Panc1 (cell line): ENCODE measurements around the gene LRRC25. TPM values are rescaled to one million over a fixed set of nuclear protein-coding genes. Genes with fewer than 3 reads are reported as not detected.

Experiments used
- ATAC-seq: fragments of 200-7000 bp; cut with Tn5 transposase; 2 replicates; pipeline ENCODE4 v1.9.1; 2020; ENCODE audit warnings: mild to moderate bottlenecking, moderate library complexity
- BruUV-seq: library from RNA; stranded (reverse); fragments of 400-500 nt; replicated peaks from 2 replicates; lab custom pipeline; 2021; lab: Mats Ljungman, UMichigan
- CTCF ChIA-PET: fragments of 300-600 bp; sonication (Branson Sonifier 250); formaldehyde crosslinking; loops from one replicate; lab custom pipeline; 2022; ENCODE audit warnings: antibody characterized with exemption; lab: Charles Lee
- POLR2A ChIA-PET: fragments of 300-600 bp; sonication (Branson Sonifier 250); formaldehyde crosslinking; loops from one replicate; lab custom pipeline; 2022; ENCODE audit warnings: antibody characterized with exemption; lab: Charles Lee
- DNase-seq: peaks from one replicate; pipeline ENCODE4 v3.0.0-alpha.2; 2010; ENCODE audit warnings: low read depth, low spot score
- H3K27ac ChIP-seq: 2 replicates; pipeline ENCODE4 v1.5.1; 2011; ENCODE audit warnings: mild to moderate bottlenecking, low read length, inconsistent platforms
- H3K27me3 ChIP-seq: fragments of 200-500 bp; sonication (Bioruptor generic); 2 replicates; pipeline ENCODE4 v1.6.0; 2014; ENCODE audit warnings: low read length, inconsistent platforms; ENCODE audit not compliant: control insufficient read depth, insufficient read depth
- H3K36me3 ChIP-seq: fragments of 200-500 bp; sonication (Bioruptor generic); 2 replicates; pipeline ENCODE4 v1.5.1; 2014; ENCODE audit warnings: inconsistent platforms, mild to moderate bottlenecking, low read length, moderate library complexity; ENCODE audit not compliant: control insufficient read depth, insufficient read depth
- H3K4me1 ChIP-seq: 2 replicates; pipeline ENCODE4 v1.5.1; 2011; ENCODE audit warnings: inconsistent platforms, mild to moderate bottlenecking, low read length, moderate library complexity; ENCODE audit not compliant: control insufficient read depth, insufficient read depth
- H3K4me3 ChIP-seq, 2 experiments: 2 replicates each; pipeline ENCODE4 v1.5.1; 2011 to 2012; ENCODE audit warnings: low read depth in 2 of 2, low read length in 2 of 2, mild to moderate bottlenecking in 2 of 2, inconsistent platforms in 1 of 2, moderate library complexity in 1 of 2
- H3K9me3 ChIP-seq: fragments of 200-500 bp; sonication (Bioruptor generic); 2 replicates; pipeline ENCODE4 v1.5.1; 2014; ENCODE audit warnings: low read depth, mild to moderate bottlenecking, inconsistent platforms, low read length, moderate library complexity; ENCODE audit not compliant: control insufficient read depth, insufficient read depth
- POLR2AphosphoS5 ChIP-seq: IDR thresholded peaks from 2 replicates; pipeline ENCODE4 v1.6.1; 2012; ENCODE audit warnings: mild to moderate bottlenecking, low read depth, low read length, moderate library complexity
- SIN3A ChIP-seq: IDR thresholded peaks from 2 replicates; pipeline ENCODE4 v1.6.1; 2012; ENCODE audit warnings: low read depth, mild to moderate bottlenecking, low read length, moderate library complexity, borderline replicate concordance; ENCODE audit not compliant: insufficient read depth
- TCF7L2 ChIP-seq: IDR thresholded peaks from 2 replicates; pipeline ENCODE4 v1.6.1; 2011; ENCODE audit warnings: mild to moderate bottlenecking, low read depth, low read length, inconsistent platforms
- in situ Hi-C: cut with HindIII; loops from 2 replicates; pipeline ENCODE4 v1.10.0; 2016; ENCODE audit warnings: low sequenced_read_pairs, low pct_unique_long_range_greater_than_20kb
- intact Hi-C: fragments of 100-400 bp; cut with micrococcal nuclease; formaldehyde crosslinking; loops from one replicate; pipeline ENCODE4 v1.10.0; 2022; ENCODE audit not compliant: unreplicated experiment
- total RNA-seq: library from RNA; stranded (reverse); gene quantifications from one replicate; pipeline ENCODE4 v1.2.1, GENCODE V29; 2021; ENCODE audit not compliant: unreplicated experiment
- TF ChIP-seq, protein P1 (sequence below), 2 experiments: IDR thresholded peaks; 2 replicates each; pipeline ENCODE4 v1.6.1; 2011 to 2012; ENCODE audit warnings: low read depth in 2 of 2, control low read depth in 1 of 2, low read length in 1 of 2, mild to moderate bottlenecking in 1 of 2, moderate library complexity in 1 of 2; ENCODE audit not compliant: insufficient read depth in 1 of 2
- TF ChIP-seq, protein P2 (sequence below): fragments of 450-650 bp; IDR thresholded peaks from 2 replicates; pipeline ENCODE4 v1.5.1; 2017; ENCODE audit warnings: mild to moderate bottlenecking

LRRC25 gene
- total RNA-seq, 1 experiment from 2014 or later, result 0.15 TPM

DNA sequence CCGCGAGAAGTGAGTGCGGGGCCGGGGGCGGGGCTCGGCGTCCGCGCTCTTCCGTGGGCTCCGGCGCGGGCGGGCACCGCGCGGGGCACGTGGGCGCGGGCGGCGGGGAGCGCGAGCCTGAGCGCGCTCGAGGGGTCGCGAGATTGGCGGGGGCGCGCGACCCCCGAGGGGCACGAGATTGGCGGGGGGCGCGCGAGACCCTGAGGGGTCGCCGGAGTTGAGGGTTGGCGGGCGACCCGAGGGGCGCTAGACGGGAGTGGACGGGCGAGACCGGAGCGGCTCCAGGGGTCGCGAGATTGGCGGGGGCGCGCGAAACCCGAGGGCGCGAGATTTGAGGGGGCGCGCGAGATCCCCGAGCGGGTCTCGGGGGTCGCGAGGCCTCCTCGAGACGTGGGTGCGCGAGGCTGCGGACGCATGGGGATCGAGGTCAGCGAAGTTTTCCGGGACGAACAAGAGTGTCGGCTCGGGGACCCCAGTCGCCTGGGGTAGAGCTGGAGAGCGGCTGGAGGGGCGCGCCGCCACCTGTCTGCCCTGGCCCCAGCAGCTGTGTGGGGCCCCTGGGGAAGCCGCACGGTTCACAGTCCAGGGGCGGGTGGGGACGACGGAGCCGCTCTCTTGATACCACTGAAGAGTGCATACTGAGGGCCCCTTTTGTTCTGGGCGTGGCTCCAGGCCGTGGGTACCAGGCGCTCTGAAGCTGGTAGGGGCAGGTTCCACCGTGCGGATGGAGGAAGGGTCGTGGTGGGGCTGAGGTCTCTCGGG lies 22.5 kb upstream of the LRRC25 start:
- Histone ChIP-seq H3K27ac (peak overlapping the region; percentile 71), H3K27me3 (no peaks in the 10 kb centered on the region), H3K4me1 (peaks cover 40% of the 10 kb centered on the region), H3K9me3 (no peaks in the 10 kb centered on the region), H3K4me3 (peak overlapping the region; percentile 65 to 73), H3K36me3 (peaks cover 2% of the 10 kb centered on the region; the same call in 1 of the 2 replicates)
- in situ Hi-C loops, result no loop called here
- ATAC-seq (peak; percentile 4; the same call in 1 of the 2 replicates), DNase-seq (no peak)
- CTCF ChIA-PET, result interaction anchor here (0.6 kb wide), 1 partner anchor 214 kb away, joined by 4 read pairs; no protein-coding TSS in a partner anchor
- no TSS peak for BruUV-seq
- no peak for TF ChIP-seq POLR2AphosphoS5
- TF ChIP-seq, protein P1, sequence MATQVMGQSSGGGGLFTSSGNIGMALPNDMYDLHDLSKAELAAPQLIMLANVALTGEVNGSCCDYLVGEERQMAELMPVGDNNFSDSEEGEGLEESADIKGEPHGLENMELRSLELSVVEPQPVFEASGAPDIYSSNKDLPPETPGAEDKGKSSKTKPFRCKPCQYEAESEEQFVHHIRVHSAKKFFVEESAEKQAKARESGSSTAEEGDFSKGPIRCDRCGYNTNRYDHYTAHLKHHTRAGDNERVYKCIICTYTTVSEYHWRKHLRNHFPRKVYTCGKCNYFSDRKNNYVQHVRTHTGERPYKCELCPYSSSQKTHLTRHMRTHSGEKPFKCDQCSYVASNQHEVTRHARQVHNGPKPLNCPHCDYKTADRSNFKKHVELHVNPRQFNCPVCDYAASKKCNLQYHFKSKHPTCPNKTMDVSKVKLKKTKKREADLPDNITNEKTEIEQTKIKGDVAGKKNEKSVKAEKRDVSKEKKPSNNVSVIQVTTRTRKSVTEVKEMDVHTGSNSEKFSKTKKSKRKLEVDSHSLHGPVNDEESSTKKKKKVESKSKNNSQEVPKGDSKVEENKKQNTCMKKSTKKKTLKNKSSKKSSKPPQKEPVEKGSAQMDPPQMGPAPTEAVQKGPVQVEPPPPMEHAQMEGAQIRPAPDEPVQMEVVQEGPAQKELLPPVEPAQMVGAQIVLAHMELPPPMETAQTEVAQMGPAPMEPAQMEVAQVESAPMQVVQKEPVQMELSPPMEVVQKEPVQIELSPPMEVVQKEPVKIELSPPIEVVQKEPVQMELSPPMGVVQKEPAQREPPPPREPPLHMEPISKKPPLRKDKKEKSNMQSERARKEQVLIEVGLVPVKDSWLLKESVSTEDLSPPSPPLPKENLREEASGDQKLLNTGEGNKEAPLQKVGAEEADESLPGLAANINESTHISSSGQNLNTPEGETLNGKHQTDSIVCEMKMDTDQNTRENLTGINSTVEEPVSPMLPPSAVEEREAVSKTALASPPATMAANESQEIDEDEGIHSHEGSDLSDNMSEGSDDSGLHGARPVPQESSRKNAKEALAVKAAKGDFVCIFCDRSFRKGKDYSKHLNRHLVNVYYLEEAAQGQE (IDR thresholded peaks at IDR 0.05; ENCODE audit: insufficient read depth in 1 of 2, low read depth in 2 of 2, low read length in 1 of 2), result no peak
- TF ChIP-seq SIN3A, result no peak; the same call in 1 of the 2 replicates
- TF ChIP-seq TCF7L2, result no peak
- TF ChIP-seq, protein P2, sequence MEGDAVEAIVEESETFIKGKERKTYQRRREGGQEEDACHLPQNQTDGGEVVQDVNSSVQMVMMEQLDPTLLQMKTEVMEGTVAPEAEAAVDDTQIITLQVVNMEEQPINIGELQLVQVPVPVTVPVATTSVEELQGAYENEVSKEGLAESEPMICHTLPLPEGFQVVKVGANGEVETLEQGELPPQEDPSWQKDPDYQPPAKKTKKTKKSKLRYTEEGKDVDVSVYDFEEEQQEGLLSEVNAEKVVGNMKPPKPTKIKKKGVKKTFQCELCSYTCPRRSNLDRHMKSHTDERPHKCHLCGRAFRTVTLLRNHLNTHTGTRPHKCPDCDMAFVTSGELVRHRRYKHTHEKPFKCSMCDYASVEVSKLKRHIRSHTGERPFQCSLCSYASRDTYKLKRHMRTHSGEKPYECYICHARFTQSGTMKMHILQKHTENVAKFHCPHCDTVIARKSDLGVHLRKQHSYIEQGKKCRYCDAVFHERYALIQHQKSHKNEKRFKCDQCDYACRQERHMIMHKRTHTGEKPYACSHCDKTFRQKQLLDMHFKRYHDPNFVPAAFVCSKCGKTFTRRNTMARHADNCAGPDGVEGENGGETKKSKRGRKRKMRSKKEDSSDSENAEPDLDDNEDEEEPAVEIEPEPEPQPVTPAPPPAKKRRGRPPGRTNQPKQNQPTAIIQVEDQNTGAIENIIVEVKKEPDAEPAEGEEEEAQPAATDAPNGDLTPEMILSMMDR, result no peak
- intact Hi-C loops, result no loop called here
- POLR2A ChIA-PET, result interaction anchor here (1.2 kb wide), 1 partner anchor 9 kb away, joined by 5 read pairs; no protein-coding TSS in a partner anchor

DNA sequence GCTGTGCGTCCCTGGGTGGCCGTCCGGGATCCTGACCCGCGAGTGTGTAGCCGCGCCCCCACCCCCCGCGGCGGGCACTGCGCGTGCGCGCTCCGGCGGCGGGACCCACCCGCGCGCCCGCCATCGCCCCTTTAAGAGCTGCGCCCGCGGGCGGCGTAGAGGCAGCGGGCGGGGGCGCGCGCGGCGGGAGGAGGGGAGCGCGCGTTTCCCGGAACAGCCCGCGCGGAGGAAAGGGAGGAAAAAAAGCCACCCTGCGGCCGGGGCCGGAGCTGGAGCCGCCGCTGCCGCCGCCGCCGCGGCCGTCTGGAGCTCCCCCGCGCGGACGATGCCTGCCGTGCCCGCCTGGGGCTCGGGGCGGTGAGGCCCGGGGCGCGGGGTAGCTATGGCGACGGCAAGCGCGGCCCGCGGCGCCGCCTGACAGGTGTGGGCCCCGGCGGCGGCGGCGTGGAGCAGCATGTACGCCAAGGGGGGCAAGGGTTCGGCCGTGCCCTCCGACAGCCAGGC lies 21.8 kb upstream of the LRRC25 start, which contains the start of gene SSBP4:
SSBP4 (plus strand) TSS at position 204 of the 504 bp plus-strand sequence; CDS start at position 455, 251 bp downstream.
- peaks cover 46% of the 10 kb centered on the region for H3K4me1 ChIP-seq
- intact Hi-C loops (no loop called here), in situ Hi-C loops (no loop called here)
- DNase-seq (no peak), ATAC-seq (peak; percentile 22)
- TF ChIP-seq TCF7L2, result no peak
- TF ChIP-seq SIN3A, result no peak; the same call in 1 of the 2 replicates
- TF ChIP-seq, protein P1 (IDR thresholded peaks at IDR 0.05; ENCODE audit: insufficient read depth in 1 of 2, low read depth in 2 of 2, low read length in 1 of 2), result no peak
- peak; percentile 30; the same call in 1 of the 2 replicates for TF ChIP-seq POLR2AphosphoS5
- no peaks in the 10 kb centered on the region for H3K9me3 ChIP-seq
- peak within 1 kb of the TSS; percentile 86 for H3K27ac ChIP-seq
- H3K4me3 ChIP-seq, result peak within 1 kb of the TSS; percentile 65 to 73
- peaks cover 2% of the 10 kb centered on the region; the same call in 1 of the 2 replicates for H3K36me3 ChIP-seq
- ChIA-PET CTCF (no interaction called here), POLR2A (no interaction called here)
- BruUV-seq, result no TSS peak
- no peaks in the 10 kb centered on the region for H3K27me3 ChIP-seq
